ENCODE data around the gene FAM107A. TPM values are rescaled to one million over a fixed set of nuclear protein-coding genes. Genes with fewer than 3 reads are reported as not detected.

FAM107A gene
- total and polyA plus RNA-seq, 2 experiments from 2014 or later = 1.0 to 1.1 TPM

Other genes starting within 250 kb of the FAM107A start
- gene PXK, start 244.5 kb downstream of the FAM107A start, total RNA-seq (2014; rRNA removed; shearing (Covaris generic)) = 6.5 and 9.1 TPM in 2 replicates
- gene PXK, start 244.5 kb downstream of the FAM107A start, polyA plus RNA-seq (2016; fragmentation: Nextera tagmentation; extraction: Ambion mirVana) = 6.4 and 7.0 TPM in 2 replicates
- 153 and 222 TPM in 2 replicates for gene PDHB, start 143.6 kb downstream of the FAM107A start, total RNA-seq (2014; rRNA removed; shearing (Covaris generic))
- 161 and 172 TPM in 2 replicates for gene PDHB, start 143.6 kb downstream of the FAM107A start, polyA plus RNA-seq (2016; fragmentation: Nextera tagmentation; extraction: Ambion mirVana)
- gene KCTD6, start 85.3 kb downstream of the FAM107A start, total RNA-seq (2014; rRNA removed; shearing (Covaris generic)) = 22.8 and 28.3 TPM in 2 replicates
- 27.0 and 34.6 TPM in 2 replicates for gene KCTD6, start 85.3 kb downstream of the FAM107A start, polyA plus RNA-seq (2016; fragmentation: Nextera tagmentation; extraction: Ambion mirVana)
- gene ACOX2, start 40.2 kb downstream of the FAM107A start, total RNA-seq (2014; rRNA removed; shearing (Covaris generic)) = 0.31 and 1.1 TPM in 2 replicates
- 1.9 and 2.9 TPM in 2 replicates for gene ACOX2, start 40.2 kb downstream of the FAM107A start, polyA plus RNA-seq (2016; fragmentation: Nextera tagmentation; extraction: Ambion mirVana)
- gene FAM3D, start 89.4 kb upstream of the FAM107A start, total RNA-seq (2014; rRNA removed; shearing (Covaris generic)) = not detected in 2 replicates
- 0.26 TPM in 1 of 2 replicates, not detected in the other for gene FAM3D, start 89.4 kb upstream of the FAM107A start, polyA plus RNA-seq (2016; fragmentation: Nextera tagmentation; extraction: Ambion mirVana)